GM12874 (cell line): ENCODE data around the gene ZNF318.

Source experiments
- CTCF ChIP-seq: IDR thresholded peaks from 2 replicates; pipeline ENCODE4 v1.5.1; 2011; ENCODE audit warnings: low read depth, mild to moderate bottlenecking, control low read depth, low read length, moderate library complexity; ENCODE audit not compliant: insufficient read depth

Gene ZNF318

DNA sequence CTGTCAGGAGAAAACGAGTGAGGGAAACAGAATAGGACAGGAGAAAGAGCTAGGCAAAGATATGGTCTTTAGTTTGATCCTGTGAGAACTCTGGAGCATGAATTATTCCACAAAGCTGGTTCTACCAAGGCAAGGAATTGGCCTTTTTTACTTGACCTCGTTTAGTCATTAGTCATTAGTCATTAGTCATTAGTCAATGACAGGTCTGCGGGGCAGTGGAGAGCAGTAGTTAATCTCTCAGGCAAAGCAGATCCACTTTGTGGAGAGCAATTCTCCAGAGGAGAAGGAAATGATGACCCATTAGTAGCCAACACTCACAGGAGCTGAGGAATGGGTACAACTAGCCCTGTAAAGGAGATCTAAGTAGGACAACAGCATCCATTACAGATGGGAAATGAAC, 35.9 kb upstream of the ZNF318 start:
- TF ChIP-seq CTCF = no peak

- TF ChIP-seq CTCF = no peak
Measured at GRCh38 chr6:43402820-43403219, 33.4 kb upstream of the ZNF318 start.

GRCh38 chr6:43401730-43402129, 32.3 kb upstream of the ZNF318 start:
- no peak for TF ChIP-seq CTCF

GRCh38 chr6:43399932-43400487, 30.6 kb upstream of the ZNF318 start:
- TF ChIP-seq CTCF = no peak

DNA sequence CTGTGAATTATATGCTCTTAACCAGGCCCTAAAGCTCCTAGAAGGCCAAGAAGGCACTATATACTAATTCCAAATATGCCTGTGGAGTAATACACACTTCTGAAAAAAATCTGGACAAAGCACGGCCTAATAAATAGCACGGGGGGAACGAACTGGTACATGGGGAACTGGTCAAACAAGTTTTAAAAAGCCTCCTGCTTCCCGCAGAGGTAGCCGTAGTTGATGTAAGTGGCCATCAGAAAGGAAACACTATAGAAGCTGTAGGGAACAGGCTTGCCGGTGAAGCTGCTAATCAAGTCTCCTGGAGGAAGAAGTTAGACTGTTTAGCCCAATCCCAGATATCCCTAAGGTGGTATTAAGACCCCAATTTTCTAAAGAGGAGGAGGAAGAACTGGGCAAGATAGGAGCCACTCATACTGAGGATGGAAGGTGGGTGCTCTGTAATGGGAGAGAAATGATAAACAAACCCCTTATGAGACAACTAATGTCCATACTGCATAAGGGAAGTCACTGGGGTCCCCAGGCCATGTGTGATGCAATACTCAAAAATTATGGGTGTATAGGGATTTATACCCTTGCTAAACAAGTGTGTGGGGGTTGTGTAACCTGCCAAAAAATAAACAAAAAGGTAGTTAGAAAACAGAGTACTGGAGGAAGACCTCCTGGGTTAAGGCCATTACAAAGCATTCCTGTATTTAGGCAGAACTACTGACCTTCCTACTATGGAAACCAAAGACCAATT, 27.1 kb upstream of the ZNF318 start:
- no peak for TF ChIP-seq CTCF

GRCh38 chr6:43395776-43396175, 26.3 kb upstream of the ZNF318 start:
- TF ChIP-seq CTCF = no peak

DNA sequence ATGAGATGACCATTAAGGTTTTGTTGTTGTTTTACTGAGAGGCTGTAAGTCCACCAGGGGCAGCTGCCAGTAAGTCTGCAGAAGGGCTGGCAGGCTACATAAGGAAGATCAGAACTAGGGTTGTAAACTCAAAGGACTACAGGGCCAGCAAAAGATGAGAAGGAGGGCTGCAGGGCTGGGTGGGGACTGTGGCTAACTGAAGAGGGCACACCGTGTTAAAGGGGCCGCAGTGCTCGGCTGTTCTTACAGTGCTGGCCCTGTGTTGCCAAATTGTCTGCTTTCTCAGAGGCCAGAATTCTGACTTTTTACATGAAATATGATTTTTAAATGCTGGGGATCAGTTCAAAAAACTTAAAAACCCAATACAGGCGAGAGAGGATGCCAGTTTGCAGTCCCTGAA, 25.5 kb upstream of the ZNF318 start:
- TF ChIP-seq CTCF = no peak
